Left lung (tissue), 10 donors: ENCODE data around the gene STMP1. TPM values are rescaled to one million over a fixed set of nuclear protein-coding genes. Genes with fewer than 3 reads are reported as not detected.
"Not testable (repeated sequence)": the region's sequence is repeated elsewhere in the genome, so short reads cannot be mapped to it uniquely, and the experiment has no call there.

Experiments used
- ATAC-seq: fragments of 200-7000 bp; cut with Tn5 transposase; one replicate; pipeline ENCODE4 v1.9.1; 2020; ENCODE audit warnings: moderate library complexity
- DNase-seq, 4 donors: peaks; one replicate each; pipeline ENCODE4 v3.0.0-alpha.2; 2013 to 2020
- H3K27ac ChIP-seq, 2 donors: fragments of 200-600 bp; sonication (generic) in 1 of 2; one replicate each; pipeline versions ENCODE4 v1.5.0 to v1.8.0; 2020 to 2021
- H3K27me3 ChIP-seq, 2 donors: fragments of 200-600 bp; sonication (generic) in 1 of 2; one replicate each; pipeline versions ENCODE4 v1.5.0 to v1.8.0; 2020 to 2021
- H3K36me3 ChIP-seq, 2 donors: fragments of 200-600 bp; sonication (generic) in 1 of 2; one replicate each; pipeline versions ENCODE4 v1.5.0 to v1.8.0; 2020 to 2021
- H3K4me1 ChIP-seq, 2 donors: fragments of 200-600 bp; one replicate each; pipeline ENCODE4 v1.8.0; 2021
- H3K4me3 ChIP-seq, 2 donors: fragments of 200-600 bp; sonication (generic) in 1 of 2; one replicate each; pipeline versions ENCODE4 v1.5.0 to v1.8.0; 2020 to 2021; ENCODE audit warnings: mild to moderate bottlenecking in 1 of 2
- H3K9me3 ChIP-seq, 2 donors: fragments of 200-600 bp; sonication (generic) in 1 of 2; one replicate each; pipeline versions ENCODE4 v1.5.0 to v1.8.0; 2020 to 2021
- CTCF ChIP-seq, 2 donors: fragments of 200-600 bp; sonication (generic) in 1 of 2; IDR thresholded peaks; one replicate each; pipeline versions ENCODE4 v1.5.0 to v1.8.0; 2021; ENCODE audit warnings: antibody characterized with exemption in 2 of 2
- intact Hi-C, 2 donors: fragments of 100-400 bp; cut with DNase I; formaldehyde crosslinking; loops; one replicate each; pipeline versions ENCODE4 v1.11.2 to v1.14.2; 2022
- polyA plus RNA-seq, 6 donors: library from polyadenylated mRNA; unstranded; fragments of 120-200 nt; gene quantifications; one replicate each; pipeline ENCODE4 v1.2.1, GENCODE V29; 2013; ENCODE audit not compliant: insufficient read length in 6 of 6
- total RNA-seq, 2 donors: library from RNA; stranded (reverse); fragmentation: NEBNext Ultra II Directional; extraction: Animal tissue kit (Norgen Biotek cat#: 25700); gene quantifications; one replicate each; pipeline ENCODE4 v1.2.1, GENCODE V29; 2021
- donor health status: DM: no; HTN: yes; CAD: no.
- donor health status: DM: no; HTN: no; CAD: no.

STMP1 gene
- total and polyA plus RNA-seq, 8 donors, result 35.0 to 81.6 (median 70.0) TPM

- no peak overlapping the region for H3K4me3 ChIP-seq
- no peak overlapping the region for H3K27ac ChIP-seq
- ATAC-seq (no peak), DNase-seq (no peak)
- intact Hi-C loops, result no loop called here
- TF ChIP-seq CTCF (IDR thresholded peaks at IDR 0.05), result no peak
- H3K27me3 ChIP-seq, result no peaks in the 10 kb centered on the region
- H3K36me3 ChIP-seq, result peaks cover 0 to 11% of the 10 kb centered on the region in 2 donors
- H3K4me1 ChIP-seq, result no peaks in the 10 kb centered on the region
- no peaks in the 10 kb centered on the region for H3K9me3 ChIP-seq
Measured at GRCh38 chr7:135685306-135686084, 23.2 kb downstream of the STMP1 start.

- intact Hi-C loops, result no loop called here
- ATAC-seq (no peak), DNase-seq (no peak)
- Histone ChIP-seq H3K4me3 (no peak overlapping the region), H3K36me3 (peaks cover 0 to 9% of the 10 kb centered on the region in 2 donors), H3K4me1 (no peaks in the 10 kb centered on the region), H3K27me3 (no peaks in the 10 kb centered on the region), H3K9me3 (no peaks in the 10 kb centered on the region), H3K27ac (no peak overlapping the region)
- no peak for TF ChIP-seq CTCF (IDR thresholded peaks at IDR 0.05)
Measured at GRCh38 chr7:135687466-135687865, 25.2 kb downstream of the STMP1 start.

GRCh38 chr7:135690566-135690965, 28.3 kb downstream of the STMP1 start:
- no peak overlapping the region for H3K4me3 ChIP-seq
- DNase-seq, result no peak
- H3K4me1 ChIP-seq, result no peaks in the 10 kb centered on the region
- H3K27me3 ChIP-seq, result no peaks in the 10 kb centered on the region
- no peaks in the 10 kb centered on the region for H3K9me3 ChIP-seq
- intact Hi-C loops, result no loop called here
- no peak overlapping the region for H3K27ac ChIP-seq
- H3K36me3 ChIP-seq, result peaks cover 0 to 13% of the 10 kb centered on the region in 2 donors
- TF ChIP-seq CTCF (IDR thresholded peaks at IDR 0.05), result no peak
- ATAC-seq, result no peak

GRCh38 chr7:135692055-135692454, 29.7 kb downstream of the STMP1 start:
- no peak for TF ChIP-seq CTCF (IDR thresholded peaks at IDR 0.05)
- intact Hi-C loops, result no loop called here
- Histone ChIP-seq H3K4me3 (no peak overlapping the region), H3K27ac (no peak overlapping the region), H3K36me3 (peaks cover 0 to 13% of the 10 kb centered on the region in 2 donors), H3K27me3 (no peaks in the 10 kb centered on the region), H3K4me1 (no peaks in the 10 kb centered on the region), H3K9me3 (no peaks in the 10 kb centered on the region)
- no peak for ATAC-seq
- DNase-seq, result no peak

GRCh38 chr7:135692606-135693005, 30.3 kb downstream of the STMP1 start:
- H3K9me3 ChIP-seq, H3K4me3 ChIP-seq, intact Hi-C loops, ATAC-seq, H3K27ac ChIP-seq, H3K4me1 ChIP-seq, DNase-seq, H3K27me3 ChIP-seq: not testable (repeated sequence)
- peaks cover 0 to 13% of the 10 kb centered on the region in 2 donors for H3K36me3 ChIP-seq

- no peaks in the 10 kb centered on the region for H3K27me3 ChIP-seq
- no peaks in the 10 kb centered on the region for H3K9me3 ChIP-seq
- intact Hi-C loops, result no loop called here
- no peak overlapping the region for H3K4me3 ChIP-seq
- ATAC-seq (no peak), DNase-seq (no peak)
- peaks cover 0 to 13% of the 10 kb centered on the region in 2 donors for H3K36me3 ChIP-seq
- no peak for TF ChIP-seq CTCF (IDR thresholded peaks at IDR 0.05)
- no peaks in the 10 kb centered on the region for H3K4me1 ChIP-seq
- no peak overlapping the region for H3K27ac ChIP-seq
Measured at GRCh38 chr7:135693558-135693957, 31.2 kb downstream of the STMP1 start.
